CD4-positive, alpha-beta T cell treated with Interleukin-15 for 4 hours (primary cell): ENCODE measurements around the gene MVB12A.

Experiments used
- DNase-seq: peaks from one replicate; pipeline ENCODE4 v3.0.0-alpha.2; 2020; ENCODE audit warnings: low spot score

Gene MVB12A

DNA sequence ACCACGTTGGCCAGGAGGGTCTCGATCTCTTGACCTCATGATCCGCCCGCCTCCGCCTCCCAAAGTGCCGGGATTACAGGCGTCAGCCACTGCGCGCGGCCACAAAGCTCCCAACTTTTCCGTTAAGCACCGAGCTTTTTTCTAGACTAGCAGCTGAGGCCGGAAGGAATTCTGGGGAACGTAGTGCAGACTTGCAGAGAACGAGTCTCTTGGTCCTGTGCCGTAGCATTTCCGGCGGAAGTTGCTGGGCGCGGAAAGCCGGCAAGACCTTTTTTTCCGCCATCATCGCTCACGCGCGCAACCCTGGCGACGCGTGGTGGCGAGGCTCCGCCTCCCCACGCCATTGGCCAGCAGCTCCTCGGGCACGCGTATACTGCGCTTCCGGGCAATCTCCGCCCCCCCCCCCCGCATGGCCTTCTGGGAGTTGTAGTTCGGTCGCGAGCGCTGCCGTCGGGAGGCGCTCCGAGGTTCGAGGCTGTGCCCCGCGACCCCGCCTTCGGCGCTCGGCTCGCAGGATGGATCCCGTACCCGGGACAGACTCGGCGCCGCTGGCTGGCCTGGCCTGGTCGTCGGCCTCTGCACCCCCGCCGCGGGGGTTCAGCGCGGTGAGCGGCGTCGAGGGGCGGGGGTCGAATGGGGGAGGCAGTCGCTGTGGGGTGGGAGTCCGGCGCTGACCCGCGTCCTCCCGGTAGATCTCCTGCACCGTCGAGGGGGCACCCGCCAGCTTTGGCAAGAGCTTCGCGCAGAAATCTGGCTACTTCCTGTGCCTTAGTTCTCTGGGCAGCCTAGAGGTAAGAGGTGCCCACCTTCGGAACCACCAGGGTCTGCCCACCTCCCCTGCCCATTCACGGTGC, at the start of gene MVB12A:
TSS of gene MVB12A (plus strand) at position 427 of the 854 bp plus-strand sequence. CDS start at position 516, 89 bp downstream.
- DNase-seq = peak; percentile 97

DNA sequence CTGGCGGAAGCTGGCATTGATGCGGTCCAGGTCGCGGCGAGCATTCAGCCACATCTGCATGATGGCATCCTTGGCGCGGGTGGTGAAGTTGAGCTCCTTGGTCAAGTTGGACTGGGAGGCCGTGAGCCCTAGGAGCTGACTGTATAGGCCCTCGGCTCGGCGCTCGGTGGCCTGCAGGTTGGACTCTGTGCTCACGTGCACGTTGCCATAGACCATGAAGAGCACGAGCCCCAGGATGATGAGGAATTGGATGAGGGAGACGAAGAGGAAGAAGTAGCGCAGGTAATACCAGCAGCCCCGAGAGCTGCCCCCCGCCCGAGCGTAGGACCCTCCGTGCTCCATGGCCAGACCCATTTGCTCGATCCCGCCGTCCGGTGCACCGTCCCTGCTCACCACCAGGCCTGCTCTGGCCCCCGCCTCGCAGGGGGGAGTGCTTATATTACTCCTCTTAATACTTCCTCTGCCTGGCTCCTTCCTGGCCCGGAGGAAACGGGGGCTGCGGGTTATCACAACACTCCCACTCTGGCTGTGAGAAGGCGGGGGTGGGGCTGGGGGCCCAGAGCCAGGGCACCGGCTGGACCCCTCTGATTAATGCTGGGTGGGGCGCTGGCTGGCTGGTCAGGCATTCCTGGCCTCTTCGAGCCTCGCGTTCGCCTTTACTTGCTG, 42.8 kb upstream of the MVB12A start, which contains the start of gene PLVAP:
TSS of gene PLVAP (minus strand) at position 408 of the 666 bp plus-strand sequence. CDS start at position 354, 54 bp downstream.
- no peak for DNase-seq

DNA sequence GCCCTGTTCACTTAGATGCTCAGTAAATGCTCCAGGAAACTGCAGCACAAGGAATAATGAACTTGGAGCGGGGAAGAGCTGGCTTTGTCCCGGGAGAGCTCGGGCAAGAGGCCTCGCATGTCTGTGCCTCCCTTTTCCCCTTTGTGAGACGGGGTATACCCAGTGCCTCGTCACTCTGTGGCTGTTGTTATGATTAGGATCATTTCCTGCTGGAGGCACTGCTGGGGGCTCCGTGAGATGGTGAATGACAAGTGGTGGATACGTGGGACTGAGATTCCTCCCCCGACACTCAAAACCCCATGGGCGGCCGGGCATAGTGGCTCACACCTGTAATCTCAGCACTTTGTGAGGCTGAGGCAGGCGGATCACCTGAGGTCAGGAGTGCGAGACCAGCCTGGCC, 41.6 kb upstream of the MVB12A start:
- no peak for DNase-seq

DNA sequence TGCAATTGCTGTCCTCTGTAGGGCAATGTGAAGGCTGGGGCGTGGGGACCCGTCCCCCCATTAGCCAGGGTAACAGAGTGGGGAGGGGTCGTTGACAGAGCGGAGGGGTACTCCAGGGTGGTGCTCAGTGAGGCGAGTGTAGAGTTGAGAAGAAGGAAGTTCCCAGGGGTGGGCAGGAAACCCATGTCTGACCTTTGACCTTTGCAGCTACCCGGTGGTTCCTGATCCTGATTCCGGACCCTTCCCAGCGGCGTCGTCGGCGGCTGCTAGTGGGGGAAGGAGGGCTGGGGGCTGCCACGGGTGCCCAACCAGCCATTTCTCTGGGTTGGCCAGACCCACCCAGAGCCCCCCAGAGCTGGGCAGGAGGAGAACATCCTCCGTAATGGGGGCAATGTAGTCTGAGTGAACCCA, 40.6 kb upstream of the MVB12A start:
- no peak for DNase-seq

DNA sequence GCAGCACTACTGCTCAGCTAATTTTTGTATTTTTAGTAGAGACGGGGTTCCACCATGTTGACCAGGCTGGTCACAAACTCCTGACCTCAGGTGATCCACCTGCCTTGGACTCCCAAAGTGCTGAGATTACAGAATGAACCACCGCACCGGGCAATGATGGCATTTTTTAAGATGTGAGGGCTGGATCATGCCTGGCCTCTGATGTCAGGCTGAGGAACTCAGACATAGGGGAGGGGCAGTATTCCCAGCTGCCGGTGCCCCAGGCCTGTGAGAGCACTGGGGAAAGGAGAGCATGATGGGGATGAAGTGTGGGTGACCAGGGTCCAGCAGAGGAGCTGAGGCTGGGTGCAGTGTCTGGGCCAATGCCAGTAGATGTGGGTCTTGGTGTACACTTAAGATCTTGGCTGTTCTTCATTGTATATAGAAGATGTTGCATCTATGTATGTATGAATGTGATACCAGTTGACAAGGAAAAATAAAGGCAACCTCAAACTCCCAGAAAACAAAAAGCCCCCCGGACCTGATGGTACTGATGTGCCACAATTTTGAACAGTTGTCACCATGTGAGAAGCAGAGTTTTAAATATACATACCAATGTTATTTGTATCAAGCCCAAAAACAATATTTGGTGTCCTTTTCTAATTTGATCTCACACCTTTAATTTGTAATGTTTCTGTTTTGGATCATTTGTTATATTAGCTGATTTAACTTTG, 39.3 kb upstream of the MVB12A start:
- no peak for DNase-seq

DNA sequence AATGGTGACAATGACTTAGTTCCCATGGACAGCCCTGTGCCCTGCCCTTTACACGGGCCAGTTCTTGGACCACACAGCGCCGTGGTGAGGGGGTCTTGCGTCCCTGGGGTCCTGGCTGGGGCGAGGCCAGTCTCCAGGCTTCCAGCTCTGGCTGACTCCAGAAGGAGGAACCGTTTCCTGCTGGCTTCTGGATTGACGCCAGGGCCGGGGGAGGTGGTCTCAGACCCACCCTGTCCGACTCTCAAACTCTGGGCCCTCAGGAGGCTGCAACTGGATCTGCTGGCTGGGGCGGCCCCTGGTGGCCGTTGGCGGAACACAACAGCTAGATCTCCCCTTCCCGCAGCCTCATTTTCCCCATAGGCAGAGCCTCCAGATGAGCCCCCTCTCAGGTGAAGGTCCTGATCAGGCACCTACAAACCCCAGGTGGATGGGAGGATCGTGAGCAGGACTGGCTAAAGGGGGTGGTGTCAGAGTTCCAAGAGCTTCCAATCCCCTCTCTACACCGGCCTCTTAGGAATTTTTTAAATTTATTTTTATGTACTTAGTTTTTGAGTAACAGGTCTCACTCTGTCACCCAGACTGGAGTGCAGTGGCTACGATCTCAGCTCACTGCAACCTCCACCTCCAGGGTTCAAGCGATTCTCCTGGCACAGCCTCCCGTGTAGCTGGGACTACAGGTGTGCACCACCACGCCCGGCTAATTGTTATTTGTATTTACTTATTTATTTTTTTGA, 33.8 kb upstream of the MVB12A start:
- peak; percentile 57 for DNase-seq

DNA sequence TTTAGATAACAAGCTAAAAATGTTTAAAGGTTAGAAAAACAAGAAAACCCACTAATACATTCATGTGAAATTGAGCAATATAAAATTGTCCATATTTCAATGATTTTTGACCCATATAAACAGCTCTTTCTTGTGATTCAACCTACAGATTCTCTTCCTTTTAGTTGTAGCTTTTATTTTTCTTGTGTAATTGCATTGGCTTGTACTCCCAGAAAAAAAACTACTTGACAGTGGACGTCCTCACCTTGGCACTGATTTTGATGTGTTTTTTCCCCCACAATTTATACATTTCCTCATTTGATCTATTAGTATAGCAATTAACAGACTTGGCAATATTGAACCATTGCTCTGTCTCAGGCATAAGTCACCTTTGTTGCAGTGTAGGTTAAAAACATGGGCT, 30.6 kb upstream of the MVB12A start:
- DNase-seq = no peak

DNA sequence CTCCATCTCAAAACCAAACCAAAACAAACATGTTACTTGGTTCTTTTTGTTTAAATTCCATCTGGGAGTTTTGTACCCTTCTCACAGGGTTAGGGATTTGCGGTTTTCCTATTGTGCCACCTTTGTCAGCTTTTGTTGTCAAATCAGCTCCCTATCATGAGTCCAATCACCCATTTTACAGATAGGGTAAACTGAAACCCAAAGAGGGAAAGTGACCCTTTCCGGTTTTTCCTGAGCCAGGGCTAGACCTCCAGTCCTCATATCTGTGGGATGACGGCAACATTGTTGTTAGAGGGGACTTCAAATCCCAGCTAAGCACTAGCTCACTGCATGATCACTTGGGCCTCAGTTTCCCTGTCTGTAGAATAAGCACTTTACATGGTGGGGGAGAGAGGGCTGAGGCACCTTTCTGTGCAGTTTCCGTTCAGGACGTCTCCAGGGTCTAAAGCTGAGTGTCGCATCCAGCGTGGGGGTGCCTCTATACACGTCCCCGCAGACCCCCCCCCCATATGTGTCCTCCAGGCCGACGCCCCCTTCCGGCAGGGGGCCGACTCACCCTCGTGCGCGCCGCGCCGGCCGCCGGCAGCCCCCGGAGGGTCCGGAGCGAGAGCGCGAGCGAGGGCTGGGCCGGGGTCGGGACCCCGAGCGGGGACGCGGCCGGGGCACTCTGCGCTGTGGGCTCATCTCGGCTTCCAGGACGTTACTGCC, 29.7 kb upstream of the MVB12A start:
- DNase-seq = no peak

DNA sequence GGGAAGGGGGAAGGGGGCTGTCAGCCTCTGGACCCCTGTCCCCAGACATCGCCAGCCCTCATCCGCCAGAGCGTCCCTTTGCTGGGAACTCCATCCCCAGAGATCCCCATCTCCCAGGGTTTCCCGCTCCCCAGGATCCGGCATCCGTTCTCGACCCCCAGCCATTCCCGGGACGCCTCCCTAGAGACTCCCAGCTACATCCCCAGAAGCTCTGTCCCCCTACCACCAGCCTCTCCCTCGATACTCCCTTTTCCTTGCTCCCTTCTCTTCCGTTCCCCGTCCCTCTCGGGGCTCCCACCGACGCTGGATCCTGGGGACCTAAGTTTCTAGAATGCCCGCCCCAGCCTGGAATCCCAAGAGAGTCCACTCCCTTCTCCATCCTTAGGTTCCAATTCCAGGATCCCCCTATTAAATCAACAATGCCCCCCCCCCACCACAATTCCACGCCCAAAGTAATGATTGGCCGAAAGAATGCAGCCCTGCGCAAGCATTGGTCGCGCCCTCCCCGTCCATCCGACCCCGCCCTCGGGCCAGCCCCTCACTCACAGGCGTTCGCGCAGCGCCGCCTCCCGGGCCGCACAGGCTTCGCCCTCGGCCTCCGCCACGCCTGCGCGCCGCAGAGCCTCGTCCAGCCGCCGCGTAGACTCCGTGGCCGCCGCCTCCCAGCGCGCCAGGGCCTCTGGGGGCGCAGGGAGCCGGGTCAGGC, 29.0 kb upstream of the MVB12A start:
- DNase-seq = peak; percentile 80

DNA sequence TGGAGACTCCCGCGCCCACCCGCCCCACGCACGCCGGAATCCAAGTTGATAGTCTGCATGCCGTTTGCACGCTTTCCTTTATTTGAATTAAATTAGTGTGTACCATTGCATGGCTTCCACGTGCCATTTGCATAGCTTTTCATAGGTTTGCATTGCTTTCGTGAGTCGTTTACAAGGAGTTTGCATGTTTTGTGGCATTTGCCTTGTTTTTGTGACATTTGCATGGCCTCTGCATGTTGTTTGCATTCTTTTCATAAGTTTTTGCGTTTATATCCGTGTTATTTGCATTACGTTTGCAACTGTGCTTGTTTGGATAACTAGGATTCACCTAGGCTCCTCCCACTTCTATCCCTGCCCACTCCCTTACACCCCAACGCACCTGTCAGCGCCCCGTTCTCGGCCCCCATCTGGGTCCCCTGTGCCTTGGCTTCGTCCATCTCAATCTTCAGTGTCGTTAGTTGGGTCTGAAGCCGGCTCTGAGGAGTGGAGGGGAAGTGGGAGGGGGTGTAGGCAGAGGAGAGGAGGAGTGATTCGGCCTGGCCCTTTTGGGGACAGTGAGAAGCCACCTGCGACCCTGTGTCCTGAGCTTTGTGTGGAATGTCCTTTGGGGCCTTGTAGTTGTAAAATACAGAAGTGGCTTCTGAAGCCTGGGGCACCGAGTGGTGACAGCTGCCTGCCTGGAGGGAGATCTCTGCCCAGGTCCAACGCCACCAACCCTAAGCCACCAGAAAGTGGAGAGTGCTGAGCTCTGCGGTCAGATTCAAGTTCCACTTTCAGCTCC, 28.3 kb upstream of the MVB12A start:
- DNase-seq = no peak

DNA sequence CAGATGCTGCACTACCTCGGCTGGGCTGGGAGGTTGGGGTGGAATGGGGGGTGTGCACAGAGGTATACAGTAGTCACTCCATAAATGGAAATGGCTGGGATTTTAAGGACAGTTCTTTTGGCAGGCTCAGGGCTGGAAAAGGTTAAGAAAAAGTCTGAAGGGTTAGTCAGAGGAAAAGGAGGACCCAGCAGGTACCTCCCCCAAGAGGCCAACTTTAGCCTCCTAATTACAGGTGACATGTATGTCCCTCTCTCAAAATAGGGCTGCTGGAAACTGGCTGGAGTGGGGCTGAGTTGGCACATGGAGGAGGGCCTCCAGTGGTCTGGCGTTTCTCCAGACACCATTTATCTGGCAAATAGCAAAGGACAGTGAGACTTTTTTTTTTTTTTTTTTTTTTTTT, 26.8 kb upstream of the MVB12A start:
- no peak for DNase-seq

DNA sequence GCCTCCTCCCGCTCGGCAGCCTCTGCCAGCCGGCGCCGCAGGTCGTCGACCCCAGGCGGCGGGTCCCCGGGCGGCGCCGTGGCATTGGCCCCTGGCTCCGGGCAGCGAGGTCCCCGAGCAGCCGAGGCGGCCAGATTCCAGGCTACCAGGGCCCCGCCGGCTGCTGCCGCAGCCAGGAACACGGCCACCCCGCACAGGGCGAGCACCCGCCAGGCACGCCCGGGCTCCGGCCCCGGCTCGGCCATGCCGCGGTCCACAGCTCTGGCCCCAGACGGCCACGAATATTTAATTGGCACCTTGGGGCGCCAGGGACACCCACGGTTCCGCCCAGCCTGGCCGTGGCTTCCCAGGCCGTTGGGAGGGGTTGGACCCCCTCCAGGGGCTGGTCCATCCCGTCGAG, 25.9 kb upstream of the MVB12A start, which contains the start of gene CCDC194:
TSS of gene CCDC194 (minus strand) at position 283 of the 400 bp plus-strand sequence. CDS start at position 245, 38 bp downstream.
- no peak for DNase-seq

DNA sequence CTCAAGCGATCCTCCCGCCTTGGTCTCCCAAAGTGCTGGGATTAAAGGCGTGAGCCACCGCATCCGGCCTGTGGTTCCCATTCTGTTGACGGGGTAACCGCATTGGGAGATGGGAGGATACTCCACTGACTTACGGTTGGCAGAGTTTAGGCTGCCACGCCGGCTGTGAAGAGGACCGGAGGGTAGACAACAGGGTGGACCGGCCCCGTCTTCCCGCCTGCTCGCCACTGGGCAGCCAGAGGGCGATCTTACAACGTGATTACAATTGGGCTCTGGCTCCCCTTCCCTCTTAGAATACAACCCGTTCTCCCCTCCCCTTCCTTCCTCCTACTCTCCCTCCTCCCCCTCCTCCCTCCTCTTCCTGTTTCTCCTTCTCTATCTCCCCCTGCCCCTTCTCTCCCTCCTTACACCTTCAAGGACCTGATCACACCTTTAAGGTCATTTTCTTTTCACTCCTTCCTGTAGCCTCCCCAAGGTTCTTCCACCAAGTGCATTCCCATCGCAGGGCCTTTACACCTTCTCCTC, 24.9 kb upstream of the MVB12A start:
- DNase-seq = peak; percentile 70

DNA sequence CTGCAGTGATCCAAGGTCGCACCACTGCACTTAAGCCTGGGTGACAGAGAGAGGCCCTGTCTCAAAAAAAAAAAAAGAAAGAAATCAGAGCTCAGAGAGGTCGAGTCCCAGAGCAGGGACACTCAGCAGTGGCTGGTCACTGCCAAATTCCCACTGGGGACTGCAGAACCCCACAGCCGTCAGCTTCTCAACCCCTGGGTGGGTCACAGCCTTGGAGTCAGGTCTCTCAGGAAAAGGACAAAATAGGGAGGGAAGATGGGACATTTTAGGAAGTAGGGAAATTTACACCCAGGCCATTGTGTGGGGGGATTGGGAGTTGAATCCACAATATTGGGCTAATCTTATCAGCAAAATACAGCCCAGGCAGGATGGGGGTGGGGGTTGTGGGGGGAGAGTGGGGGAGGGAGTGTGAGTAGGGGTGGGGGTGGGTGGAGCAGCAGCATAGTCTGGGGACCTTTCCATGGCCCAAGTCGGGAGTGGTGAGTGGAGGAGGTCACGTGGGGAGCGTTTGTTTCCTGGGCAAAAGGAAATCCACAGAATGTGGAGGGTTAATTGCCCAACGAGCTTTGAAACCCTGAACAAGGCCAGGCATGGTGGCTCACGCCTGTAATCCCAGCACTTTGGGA, 20.8 kb upstream of the MVB12A start:
- no peak for DNase-seq

DNA sequence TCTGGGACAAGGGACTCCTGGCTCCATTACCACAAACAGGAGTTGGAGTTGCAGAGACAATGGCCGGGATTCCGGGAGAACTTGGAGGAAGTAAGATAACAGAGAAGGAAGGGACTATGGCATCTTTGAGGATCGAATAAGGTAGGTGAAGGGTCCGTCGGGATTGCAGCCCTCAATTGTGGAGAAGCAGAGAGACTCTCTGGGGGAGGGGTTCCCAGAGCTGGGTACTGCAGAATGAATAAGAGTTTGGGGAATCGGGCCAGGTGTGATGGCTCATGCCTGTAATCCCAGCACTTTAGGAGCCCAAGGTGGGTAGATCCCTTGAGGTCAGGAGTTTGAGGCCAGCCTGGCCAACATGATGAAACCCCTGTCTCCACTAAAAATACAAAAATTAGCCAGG, 18.2 kb upstream of the MVB12A start:
- DNase-seq = no peak

DNA sequence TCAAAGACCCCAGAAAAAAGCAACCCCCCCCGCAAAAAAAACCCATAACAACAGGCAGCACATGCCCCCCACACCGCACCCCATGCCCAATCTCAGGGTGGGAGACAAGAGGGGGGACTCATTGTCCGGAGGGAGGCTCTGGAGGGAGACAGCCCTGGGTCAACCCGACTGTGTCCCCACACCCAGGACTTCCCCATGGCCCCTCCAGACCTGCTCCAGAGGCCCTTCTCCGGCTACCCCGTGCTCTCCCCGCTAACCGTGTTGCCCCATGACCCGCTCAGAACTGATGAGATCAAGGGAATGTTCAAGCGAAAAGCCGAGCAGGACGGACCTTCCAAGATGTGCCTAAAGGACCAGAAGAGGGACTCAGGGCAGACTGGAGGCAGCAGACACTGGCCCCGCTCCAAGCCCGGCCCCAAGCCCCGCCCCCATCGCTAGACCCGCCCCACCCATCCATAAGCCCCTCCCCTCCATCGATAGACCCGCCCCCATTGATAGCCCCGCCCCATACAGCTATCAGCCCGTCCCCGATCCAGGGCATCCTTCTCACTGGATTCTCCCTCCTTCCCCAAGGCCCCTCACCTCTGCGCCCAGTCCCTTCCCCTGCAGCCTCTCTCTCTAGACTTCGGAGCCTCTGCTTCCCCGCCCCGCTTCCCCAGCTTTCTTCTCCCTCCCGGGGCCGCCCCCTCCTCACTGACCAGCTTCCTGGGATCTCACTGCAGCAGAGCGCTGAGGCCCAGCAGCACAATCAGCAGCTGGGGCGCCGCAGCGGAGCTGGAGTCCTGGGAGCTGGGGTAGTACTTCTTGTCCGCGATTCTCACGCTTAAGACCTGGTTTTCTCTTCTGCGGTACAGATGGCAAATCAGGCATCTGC, 16.6 kb upstream of the MVB12A start:
- no peak for DNase-seq

DNA sequence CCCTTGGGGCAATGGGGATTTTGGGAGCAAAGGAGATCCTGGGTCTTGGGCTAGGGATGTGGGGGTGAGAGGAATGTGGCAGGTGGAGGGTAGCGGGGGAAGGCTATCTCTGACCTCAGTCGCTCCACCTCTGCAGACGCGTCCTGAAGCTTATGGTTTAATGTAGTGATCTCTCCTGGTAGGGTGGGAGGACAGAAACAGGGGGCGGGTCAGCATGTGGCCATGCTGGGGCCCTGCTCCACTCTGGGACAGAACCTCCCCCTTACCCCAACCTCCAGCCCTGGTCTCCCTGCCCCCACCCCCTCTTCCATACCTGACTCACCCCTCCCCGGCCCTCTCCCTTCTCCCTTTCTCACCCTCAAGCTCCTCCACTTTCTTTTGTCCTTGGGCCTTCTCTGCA, 15.8 kb upstream of the MVB12A start:
- no peak for DNase-seq

DNA sequence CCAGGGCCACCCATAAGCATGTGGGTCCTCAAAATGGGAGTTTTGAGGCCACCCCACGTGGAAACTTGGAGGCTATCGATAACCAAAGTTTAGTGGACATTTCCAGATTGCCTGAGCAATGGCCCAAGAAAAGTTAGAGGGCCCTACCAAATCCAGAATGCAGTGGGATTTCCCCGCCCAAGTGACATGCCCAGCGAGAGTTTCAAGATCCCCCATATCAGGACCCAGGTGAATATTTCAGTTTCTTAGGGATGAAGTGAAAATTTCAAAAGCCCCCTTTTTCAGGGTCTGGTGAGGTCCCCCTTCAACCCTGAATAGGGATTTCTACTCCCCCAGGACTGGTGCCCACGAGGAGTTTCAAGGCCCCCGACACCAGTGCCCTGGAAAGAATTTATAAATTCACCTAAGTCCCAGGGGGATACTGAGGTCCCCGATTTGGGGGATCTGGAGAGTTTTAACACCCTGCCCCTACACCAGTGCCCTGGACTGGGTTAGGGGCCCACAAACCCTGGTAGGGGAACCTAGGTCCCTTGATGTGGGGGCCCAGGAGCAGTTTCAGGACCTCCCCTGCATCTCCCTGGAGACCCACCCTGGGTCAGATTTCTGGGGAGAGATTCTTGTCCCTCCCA, 15.1 kb upstream of the MVB12A start:
- no peak for DNase-seq
